HepG2 (cell line): ENCODE measurements around the gene ERFL. TPM values are rescaled to one million over a fixed set of nuclear protein-coding genes. Genes with fewer than 3 reads are reported as not detected.

ENCODE experiments used
- ATAC-seq: fragments of 200-7000 bp; cut with Tn5 transposase; 3 replicates; pipeline ENCODE4 v1.9.1; 2020; ENCODE audit warnings: mild to moderate bottlenecking, moderate library complexity
- BruUV-seq: library from RNA; stranded (reverse); fragments of 400-500 nt; replicated peaks from 2 replicates; lab custom pipeline; 2021; lab: Mats Ljungman, UMichigan
- CTCF ChIA-PET: fragments of 300-600 bp; formaldehyde crosslinking; extraction: SDS; loops from one replicate; lab custom pipeline; 2021; ENCODE audit warnings: low total read pairs, inconsistent platforms, low intra/inter-chr PET ratio; lab: Yijun Ruan, JAX
- POLR2A ChIA-PET: fragments of 350-600 bp; sonication (Branson Sonifier 250); formaldehyde crosslinking; loops from one replicate; lab custom pipeline; 2020; ENCODE audit warnings: antibody characterized with exemption, inconsistent platforms; lab: Yijun Ruan, JAX
- DNase-seq: peaks from one replicate; pipeline ENCODE4 v3.0.0-alpha.2; 2015; ENCODE audit warnings: low spot score
- FAIRE-seq: peaks from 3 replicates; lab custom pipeline; 2011; peaks lifted over from hg19 to GRCh38; lab: Jason Lieb, UNC
- H2AFZ ChIP-seq: one replicate; pipeline ENCODE4 v1.6.1; 2011; ENCODE audit warnings: low read length, inconsistent platforms
- H3K27ac ChIP-seq: fragments of 300-600 bp; 3 replicates; pipeline ENCODE4 v1.8.0; 2011; ENCODE audit warnings: mixed run types, mild to moderate bottlenecking, mixed read lengths, low read length, inconsistent platforms; ENCODE audit not compliant: insufficient read depth; ENCODE audit errors: extremely low read length
- H3K27me3 ChIP-seq, 2 experiments: fragments of 200-600 bp in 1 of 2; 2 replicates in 1 of 2; 3 replicates in 1 of 2; pipeline versions ENCODE4 v1.6.0 to v1.8.0; 2011; ENCODE audit warnings: low read length in 2 of 2, mild to moderate bottlenecking in 2 of 2, moderate library complexity in 2 of 2, inconsistent platforms in 1 of 2; ENCODE audit not compliant: insufficient read depth in 2 of 2, control insufficient read depth in 1 of 2
- H3K36me3 ChIP-seq, 2 experiments: fragments of 200-600 bp in 1 of 2; replicated peaks in 1 of 2; 2 replicates in 1 of 2; 3 replicates in 1 of 2; pipeline versions ENCODE4 v1.5.1 to v1.8.0; 2011; ENCODE audit warnings: low read length in 2 of 2, inconsistent platforms in 1 of 2; ENCODE audit not compliant: insufficient read depth in 2 of 2, control insufficient read depth in 1 of 2
- H3K4me1 ChIP-seq: 2 replicates; pipeline ENCODE4 v1.5.1; 2012; ENCODE audit warnings: low read length, inconsistent platforms; ENCODE audit not compliant: insufficient read depth
- H3K4me2 ChIP-seq: 2 replicates; pipeline ENCODE4 v1.6.0; 2011; ENCODE audit warnings: low read depth, low read length, inconsistent platforms
- H3K4me3 ChIP-seq, 3 experiments: fragments of 200-600 bp in 1 of 3; sonication (generic), shearing (Covaris generic) in 1 of 3; replicated peaks in 1 of 3; 2 replicates each; pipeline ENCODE4 v1.5.1; 2011 to 2016; ENCODE audit warnings: low read length in 3 of 3, inconsistent platforms in 2 of 3, low read depth in 2 of 3, mild to moderate bottlenecking in 2 of 3, control low read depth in 1 of 3, mixed read lengths in 1 of 3; ENCODE audit not compliant: insufficient read depth in 1 of 3
- H3K79me2 ChIP-seq: one replicate; pipeline ENCODE4 v1.6.1; 2011; ENCODE audit warnings: low read length, inconsistent platforms; ENCODE audit not compliant: insufficient read depth
- H3K9ac ChIP-seq: 2 replicates; pipeline ENCODE4 v1.6.0; 2011; ENCODE audit warnings: mild to moderate bottlenecking, low read depth, low read length, inconsistent platforms; ENCODE audit not compliant: insufficient read depth
- H3K9me3 ChIP-seq: 2 replicates; pipeline ENCODE4 v1.5.1; 2012; ENCODE audit warnings: mild to moderate bottlenecking, low read length
- H4K20me1 ChIP-seq: 2 replicates; pipeline ENCODE4 v1.6.0; 2011; ENCODE audit warnings: inconsistent platforms, mild to moderate bottlenecking, low read length, moderate library complexity; ENCODE audit not compliant: insufficient read depth
- EHMT2 ChIP-seq: fragments of 200-600 bp; sonication (generic); IDR thresholded peaks from 2 replicates; pipeline ENCODE4 v1.7.0; 2017; ENCODE audit warnings: antibody characterized with exemption, low read depth, low read length, borderline replicate concordance
- FOXA1 ChIP-seq, 2 experiments: fragments of 450-650 bp in 1 of 2; sonication (generic) in 1 of 2; formaldehyde crosslinking in 1 of 2; IDR thresholded peaks; 2 replicates each; pipeline versions ENCODE4 v1.4.0 to v1.6.1; 2016 to 2020; ENCODE audit warnings: missing genetic modification reagents in 1 of 2
- MEIS1 ChIP-seq: sonication (generic); formaldehyde crosslinking; IDR thresholded peaks from 2 replicates; pipeline ENCODE4 v1.9.0; 2021; ENCODE audit warnings: mild to moderate bottlenecking, missing genetic modification reagents, moderate library complexity, borderline replicate concordance
- POLR2G ChIP-seq: fragments of 200-400 bp; formaldehyde crosslinking; IDR thresholded peaks from 2 replicates; pipeline ENCODE4 v1.6.1; 2018; ENCODE audit warnings: mild to moderate bottlenecking, low read depth, low read length, moderate library complexity
- WGBS: methylation state at CpG from one replicate; pipeline ENCODE4 v1.1.6; 2017; ENCODE audit warnings: low lambda C conversion rate; 5-methylcytosine and 5-hydroxymethylcytosine counted together
- in situ Hi-C: cut with HindIII; loops from 2 replicates; pipeline ENCODE4 v1.10.0; 2017; ENCODE audit warnings: low pct_unique_long_range_greater_than_20kb; ENCODE audit not compliant: extremely low pct_ligation_motif_present
- intact Hi-C: fragments of 100-400 bp; cut with micrococcal nuclease; formaldehyde crosslinking; loops from one replicate; pipeline ENCODE4 v1.10.0; 2022; ENCODE audit not compliant: unreplicated experiment
- polyA plus RNA-seq, 8 experiments: library from polyadenylated mRNA; depleted of rRNA in 3 of 8; stranded (reverse) in 7 of 8; unstranded in 1 of 8; fragments of >200 nt; fragmentation: Illumina TruSeq in 4 of 8; extraction: Trizol in 4 of 8; gene quantifications; 2 replicates each; pipeline versions ENCODE4 v1.2.1 to v1.2.3, GENCODE V29; 2011 to 2016; ENCODE audit warnings: low read depth in 4 of 8, missing spikeins in 1 of 8, mixed read lengths in 1 of 8; ENCODE audit not compliant: insufficient read depth in 1 of 8
- total RNA-seq, 5 experiments: library from RNA; depleted of rRNA; stranded (reverse); fragments of >200 nt; fragmentation: Illumina TruSeq; extraction: Trizol; gene quantifications; 2 replicates each; pipeline ENCODE4 v1.2.3, GENCODE V29; 2016; ENCODE audit warnings: low read depth in 1 of 5
- TF ChIP-seq, protein P1 (sequence below): sonication (generic); formaldehyde crosslinking; IDR thresholded peaks from 2 replicates; pipeline ENCODE4 v1.4.0; 2020; ENCODE audit warnings: missing genetic modification reagents
- TF ChIP-seq, protein P2 (sequence below): sonication (generic); formaldehyde crosslinking; IDR thresholded peaks from 2 replicates; pipeline ENCODE4 v1.5.0; 2020; ENCODE audit warnings: mild to moderate bottlenecking, missing genetic modification reagents, borderline replicate concordance
- TF ChIP-seq, protein P3 (sequence below): IDR thresholded peaks from 2 replicates; pipeline ENCODE4 v1.6.1; 2012; ENCODE audit warnings: inconsistent platforms

ERFL gene
- total and polyA plus RNA-seq, 2 of the 13 experiments (the other 11 are each of a cell fraction or from before 2014, with no cell fraction given): not detected

DNA sequence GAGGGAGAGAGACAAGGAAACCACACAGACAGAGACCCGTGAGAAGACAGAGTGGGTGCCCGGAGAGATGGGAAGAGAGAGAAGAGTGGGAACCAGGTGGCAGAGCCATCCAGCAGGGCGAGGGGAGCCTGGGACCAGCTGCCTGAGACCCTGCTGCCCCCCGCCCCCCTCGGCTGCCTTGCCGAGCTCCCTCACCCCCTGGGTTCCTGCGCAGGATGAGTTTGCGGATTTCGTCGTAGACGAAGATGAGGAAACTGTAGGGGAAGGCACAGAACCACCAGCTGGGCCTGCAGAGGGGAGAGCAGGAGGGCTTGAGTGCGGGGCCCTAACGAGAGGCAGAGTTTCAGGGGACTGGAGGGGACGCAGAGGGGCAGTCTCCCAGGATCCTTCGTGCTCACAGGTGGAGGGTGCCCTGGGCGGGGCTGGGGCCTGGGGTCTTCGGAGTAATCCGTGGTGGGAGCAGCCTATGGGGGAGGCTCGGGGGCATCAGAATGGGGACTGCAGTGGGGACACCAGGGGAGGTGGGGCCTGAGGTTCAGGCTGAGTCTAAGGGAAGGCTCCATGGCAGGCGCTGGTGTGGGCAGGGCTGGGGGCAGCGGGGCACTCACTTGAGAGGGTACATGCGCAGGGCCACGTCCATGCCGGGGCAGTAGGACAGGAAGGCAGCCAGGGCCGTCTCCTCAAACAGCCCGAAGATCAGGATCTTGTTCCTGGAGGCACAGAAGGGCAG lies 39.0 kb upstream of the ERFL start:
- POLR2A ChIA-PET: no interaction called here
- no peak overlapping the region for H3K9ac ChIP-seq
- 23% methylated on average over 25 of the region's 26 CpGs for WGBS
- no peaks in the 10 kb centered on the region for H3K4me1 ChIP-seq
- no peaks in the 10 kb centered on the region for H4K20me1 ChIP-seq
- no peak overlapping the region for H3K4me3 ChIP-seq
- ATAC-seq (no peak; the same call in 2 of the 3 replicates), FAIRE-seq (no peak), DNase-seq (no peak)
- CTCF ChIA-PET: no interaction called here
- H3K79me2 ChIP-seq: no peaks in the 10 kb centered on the region
- H3K27me3 ChIP-seq: peaks cover 12 to 51% of the 10 kb centered on the region in 2 experiments; a peak in 4 of 5 replicates
- in situ Hi-C loops (no loop called here), intact Hi-C loops (no loop called here)
- BruUV-seq: no TSS peak
- no peaks in the 10 kb centered on the region for H3K36me3 ChIP-seq
- H3K27ac ChIP-seq: no peak overlapping the region
- no peak overlapping the region for H2AFZ ChIP-seq
- no peaks in the 10 kb centered on the region for H3K9me3 ChIP-seq
- no peak overlapping the region for H3K4me2 ChIP-seq
- TF ChIP-seq, protein P1, sequence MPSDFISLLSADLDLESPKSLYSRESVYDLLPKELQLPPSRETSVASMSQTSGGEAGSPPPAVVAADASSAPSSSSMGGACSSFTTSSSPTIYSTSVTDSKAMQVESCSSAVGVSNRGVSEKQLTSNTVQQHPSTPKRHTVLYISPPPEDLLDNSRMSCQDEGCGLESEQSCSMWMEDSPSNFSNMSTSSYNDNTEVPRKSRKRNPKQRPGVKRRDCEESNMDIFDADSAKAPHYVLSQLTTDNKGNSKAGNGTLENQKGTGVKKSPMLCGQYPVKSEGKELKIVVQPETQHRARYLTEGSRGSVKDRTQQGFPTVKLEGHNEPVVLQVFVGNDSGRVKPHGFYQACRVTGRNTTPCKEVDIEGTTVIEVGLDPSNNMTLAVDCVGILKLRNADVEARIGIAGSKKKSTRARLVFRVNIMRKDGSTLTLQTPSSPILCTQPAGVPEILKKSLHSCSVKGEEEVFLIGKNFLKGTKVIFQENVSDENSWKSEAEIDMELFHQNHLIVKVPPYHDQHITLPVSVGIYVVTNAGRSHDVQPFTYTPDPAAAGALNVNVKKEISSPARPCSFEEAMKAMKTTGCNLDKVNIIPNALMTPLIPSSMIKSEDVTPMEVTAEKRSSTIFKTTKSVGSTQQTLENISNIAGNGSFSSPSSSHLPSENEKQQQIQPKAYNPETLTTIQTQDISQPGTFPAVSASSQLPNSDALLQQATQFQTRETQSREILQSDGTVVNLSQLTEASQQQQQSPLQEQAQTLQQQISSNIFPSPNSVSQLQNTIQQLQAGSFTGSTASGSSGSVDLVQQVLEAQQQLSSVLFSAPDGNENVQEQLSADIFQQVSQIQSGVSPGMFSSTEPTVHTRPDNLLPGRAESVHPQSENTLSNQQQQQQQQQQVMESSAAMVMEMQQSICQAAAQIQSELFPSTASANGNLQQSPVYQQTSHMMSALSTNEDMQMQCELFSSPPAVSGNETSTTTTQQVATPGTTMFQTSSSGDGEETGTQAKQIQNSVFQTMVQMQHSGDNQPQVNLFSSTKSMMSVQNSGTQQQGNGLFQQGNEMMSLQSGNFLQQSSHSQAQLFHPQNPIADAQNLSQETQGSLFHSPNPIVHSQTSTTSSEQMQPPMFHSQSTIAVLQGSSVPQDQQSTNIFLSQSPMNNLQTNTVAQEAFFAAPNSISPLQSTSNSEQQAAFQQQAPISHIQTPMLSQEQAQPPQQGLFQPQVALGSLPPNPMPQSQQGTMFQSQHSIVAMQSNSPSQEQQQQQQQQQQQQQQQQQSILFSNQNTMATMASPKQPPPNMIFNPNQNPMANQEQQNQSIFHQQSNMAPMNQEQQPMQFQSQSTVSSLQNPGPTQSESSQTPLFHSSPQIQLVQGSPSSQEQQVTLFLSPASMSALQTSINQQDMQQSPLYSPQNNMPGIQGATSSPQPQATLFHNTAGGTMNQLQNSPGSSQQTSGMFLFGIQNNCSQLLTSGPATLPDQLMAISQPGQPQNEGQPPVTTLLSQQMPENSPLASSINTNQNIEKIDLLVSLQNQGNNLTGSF: no peak
- TF ChIP-seq FOXA1 (IDR thresholded peaks at IDR 0.05) (no peak), FOXA1 (CRISPR knock-in tag; IDR thresholded peaks at IDR 0.05) (no peak), EHMT2 (no peak), MEIS1 (CRISPR knock-in tag) (no peak), POLR2G (no peak)
- TF ChIP-seq, protein P2, sequence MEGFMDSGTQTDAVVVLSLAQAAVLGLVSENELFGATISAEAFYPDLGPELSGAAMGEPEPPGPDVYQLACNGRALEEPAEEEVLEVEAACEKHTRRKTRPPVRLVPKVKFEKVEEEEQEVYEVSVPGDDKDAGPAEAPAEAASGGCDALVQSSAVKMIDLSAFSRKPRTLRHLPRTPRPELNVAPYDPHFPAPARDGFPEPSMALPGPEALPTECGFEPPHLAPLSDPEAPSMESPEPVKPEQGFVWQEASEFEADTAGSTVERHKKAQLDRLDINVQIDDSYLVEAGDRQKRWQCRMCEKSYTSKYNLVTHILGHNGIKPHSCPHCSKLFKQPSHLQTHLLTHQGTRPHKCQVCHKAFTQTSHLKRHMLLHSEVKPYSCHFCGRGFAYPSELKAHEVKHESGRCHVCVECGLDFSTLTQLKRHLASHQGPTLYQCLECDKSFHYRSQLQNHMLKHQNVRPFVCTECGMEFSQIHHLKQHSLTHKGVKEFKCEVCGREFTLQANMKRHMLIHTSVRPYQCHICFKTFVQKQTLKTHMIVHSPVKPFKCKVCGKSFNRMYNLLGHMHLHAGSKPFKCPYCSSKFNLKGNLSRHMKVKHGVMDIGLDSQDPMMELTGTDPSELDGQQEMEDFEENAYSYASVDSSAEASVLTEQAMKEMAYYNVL (CRISPR knock-in tag): no peak
- TF ChIP-seq, protein P3, sequence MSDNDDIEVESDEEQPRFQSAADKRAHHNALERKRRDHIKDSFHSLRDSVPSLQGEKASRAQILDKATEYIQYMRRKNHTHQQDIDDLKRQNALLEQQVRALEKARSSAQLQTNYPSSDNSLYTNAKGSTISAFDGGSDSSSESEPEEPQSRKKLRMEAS: no peak
